ENCODE measurements around the gene ATG5. TPM values are rescaled to one million over a fixed set of nuclear protein-coding genes. Genes with fewer than 3 reads are reported as not detected.

ATG5 gene
- total RNA-seq, 1 donor, result 62.6 TPM

DNA sequence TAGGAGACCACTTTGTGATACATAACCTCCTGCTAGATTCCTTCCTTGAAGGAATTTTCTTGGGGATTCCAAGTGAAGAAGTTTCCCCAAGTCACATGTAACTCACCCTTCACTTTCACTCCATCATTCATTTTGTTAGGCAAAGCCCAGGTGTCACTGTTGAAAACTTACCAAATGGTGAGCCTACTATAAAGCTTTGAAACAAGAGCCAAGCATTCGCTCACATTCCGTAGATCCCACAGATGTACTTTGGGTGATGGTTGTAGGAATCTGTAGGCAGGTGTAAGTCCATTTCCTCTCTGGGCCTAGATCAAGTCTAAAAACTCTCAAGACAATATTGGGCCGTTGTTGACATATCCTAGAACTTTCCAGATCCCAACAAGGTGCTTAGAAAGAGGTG, 165.4 kb downstream of the ATG5 start:
- H3K4me3 ChIP-seq (ENCODE audit: low read depth, low read length), result no peak overlapping the region
- TF ChIP-seq, protein P1, sequence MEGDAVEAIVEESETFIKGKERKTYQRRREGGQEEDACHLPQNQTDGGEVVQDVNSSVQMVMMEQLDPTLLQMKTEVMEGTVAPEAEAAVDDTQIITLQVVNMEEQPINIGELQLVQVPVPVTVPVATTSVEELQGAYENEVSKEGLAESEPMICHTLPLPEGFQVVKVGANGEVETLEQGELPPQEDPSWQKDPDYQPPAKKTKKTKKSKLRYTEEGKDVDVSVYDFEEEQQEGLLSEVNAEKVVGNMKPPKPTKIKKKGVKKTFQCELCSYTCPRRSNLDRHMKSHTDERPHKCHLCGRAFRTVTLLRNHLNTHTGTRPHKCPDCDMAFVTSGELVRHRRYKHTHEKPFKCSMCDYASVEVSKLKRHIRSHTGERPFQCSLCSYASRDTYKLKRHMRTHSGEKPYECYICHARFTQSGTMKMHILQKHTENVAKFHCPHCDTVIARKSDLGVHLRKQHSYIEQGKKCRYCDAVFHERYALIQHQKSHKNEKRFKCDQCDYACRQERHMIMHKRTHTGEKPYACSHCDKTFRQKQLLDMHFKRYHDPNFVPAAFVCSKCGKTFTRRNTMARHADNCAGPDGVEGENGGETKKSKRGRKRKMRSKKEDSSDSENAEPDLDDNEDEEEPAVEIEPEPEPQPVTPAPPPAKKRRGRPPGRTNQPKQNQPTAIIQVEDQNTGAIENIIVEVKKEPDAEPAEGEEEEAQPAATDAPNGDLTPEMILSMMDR (IDR thresholded peaks at IDR 0.05; ENCODE audit: insufficient read depth, low read depth, low read length), result no peak
- DNase-seq (ENCODE audit: low read depth), result no peak

- TF ChIP-seq, protein P1 (IDR thresholded peaks at IDR 0.05; ENCODE audit: insufficient read depth, low read depth, low read length), result no peak
- peak; percentile 49 for DNase-seq (ENCODE audit: low read depth)
- H3K4me3 ChIP-seq (ENCODE audit: low read depth, low read length), result no peak overlapping the region
These were observed 166.0 kb downstream of the ATG5 start for GRCh38 chr6:106159531-106159940.

- TF ChIP-seq, protein P1 (IDR thresholded peaks at IDR 0.05; ENCODE audit: insufficient read depth, low read depth, low read length), result no peak
- DNase-seq (ENCODE audit: low read depth), result peak; percentile 21
These were observed 166.7 kb downstream of the ATG5 start for GRCh38 chr6:106158816-106159215.

DNA sequence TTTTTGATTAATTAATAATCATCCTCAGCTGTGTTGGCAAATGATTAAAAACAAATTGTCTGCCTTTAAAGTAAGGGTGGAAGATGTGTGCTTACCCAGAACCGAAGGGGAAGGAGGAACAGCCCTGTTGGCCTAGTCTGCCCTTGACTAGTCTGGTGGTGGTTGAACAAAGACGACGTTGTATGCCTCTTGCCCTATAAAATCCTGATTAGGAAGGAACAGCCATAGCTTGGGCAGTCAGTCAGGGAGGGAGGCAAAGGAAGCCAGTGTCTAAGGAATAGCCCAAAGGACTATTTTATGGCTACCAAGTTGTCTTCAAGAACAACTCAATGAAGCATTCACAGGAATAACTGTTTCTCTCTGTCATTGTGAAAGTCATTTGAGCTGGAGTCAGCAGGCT, 168.7 kb downstream of the ATG5 start:
- TF ChIP-seq, protein P1 (IDR thresholded peaks at IDR 0.05; ENCODE audit: insufficient read depth, low read depth, low read length), result no peak
- DNase-seq (ENCODE audit: low read depth), result no peak

More at GRCh38 chr6:106158816-106159215, 166.7 kb downstream of the ATG5 start:
- no peak overlapping the region for H3K4me3 ChIP-seq (ENCODE audit: low read depth, low read length)

DNA sequence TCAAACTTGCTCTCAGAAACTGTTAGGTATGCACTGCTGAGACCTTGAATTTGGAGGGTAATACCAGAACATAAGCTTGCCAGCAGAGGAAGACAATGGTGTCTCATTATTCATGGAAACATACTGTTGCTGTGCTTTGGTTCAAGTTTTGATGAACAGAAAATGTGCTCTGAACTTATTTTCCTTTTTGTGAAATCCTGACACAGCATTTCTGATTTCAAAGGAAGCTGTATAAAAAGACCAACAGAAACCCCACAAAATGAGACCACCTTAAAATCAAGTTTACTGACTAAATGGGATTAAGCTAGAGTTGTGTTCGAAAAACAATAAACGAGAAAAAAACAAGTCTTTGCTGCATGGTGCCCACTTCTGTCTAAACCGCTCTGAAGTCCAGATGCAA, 169.1 kb downstream of the ATG5 start:
- no peak overlapping the region for H3K4me3 ChIP-seq (ENCODE audit: low read depth, low read length)
- TF ChIP-seq, protein P1 (IDR thresholded peaks at IDR 0.05; ENCODE audit: insufficient read depth, low read depth, low read length), result no peak
- DNase-seq (ENCODE audit: low read depth), result no peak

More for the DNA sequence above, 168.7 kb downstream of the ATG5 start:
- H3K4me3 ChIP-seq (ENCODE audit: low read depth, low read length), result no peak overlapping the region

GRCh38 chr6:106155219-106155830, 170.2 kb downstream of the ATG5 start:
- DNase-seq (ENCODE audit: low read depth), result peak; percentile 35
- no peak overlapping the region for H3K4me3 ChIP-seq (ENCODE audit: low read depth, low read length)
- TF ChIP-seq, protein P1 (IDR thresholded peaks at IDR 0.05; ENCODE audit: insufficient read depth, low read depth, low read length), result no peak

DNA sequence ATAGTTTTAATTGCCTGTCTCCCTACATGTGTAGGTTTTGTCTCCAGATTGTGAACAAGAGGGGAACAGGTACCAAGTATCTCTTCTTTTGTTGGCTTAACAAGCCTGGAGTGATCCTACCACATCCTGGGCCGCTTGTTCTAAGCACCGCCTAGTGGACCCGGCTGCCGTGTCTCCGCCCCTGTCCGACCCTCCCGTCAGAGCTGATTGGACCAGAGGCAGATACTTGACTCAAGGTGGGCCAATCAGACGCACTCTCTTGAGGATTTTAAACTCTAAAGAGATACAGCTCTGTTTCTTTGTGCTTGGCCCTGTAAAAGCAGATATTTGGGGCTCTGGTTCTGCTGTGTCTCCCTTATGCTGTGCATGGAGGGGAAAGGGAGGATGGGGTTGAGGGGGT, 171.2 kb downstream of the ATG5 start:
- no peak overlapping the region for H3K4me3 ChIP-seq (ENCODE audit: low read depth, low read length)
- DNase-seq (ENCODE audit: low read depth), result no peak
- TF ChIP-seq, protein P1 (IDR thresholded peaks at IDR 0.05; ENCODE audit: insufficient read depth, low read depth, low read length), result no peak
